ENCODE measurements around the gene NOP53. TPM values are rescaled to one million over a fixed set of nuclear protein-coding genes. Genes with fewer than 3 reads are reported as not detected.
A peak's percentile ranks its signal among the peaks of the same experiment; 100 is the strongest.

Gene NOP53
- total and polyA plus RNA-seq, 9 of the 15 experiments (the other 6 are each of a cell fraction or from before 2014, with no cell fraction given): 6.5 to 274 (median 145) TPM

GRCh38 chr19:47707135-47707925, 38.0 kb upstream of the NOP53 start (continued):
- TF ChIP-seq ZNF384 (IDR thresholded peaks at IDR 0.05; ENCODE audit: low read depth, low read length) (0 out of 2 replicates have a peak, but pooled peaks have one; percentile 23), PRDM10 (IDR thresholded peaks at IDR 0.05; ENCODE audit: partially characterized antibody) (no peak), CCAR2 (IDR thresholded peaks at IDR 0.05; ENCODE audit: low read depth, low read length) (no peak), DIDO1 (tag; IDR thresholded peaks at IDR 0.05; ENCODE audit: low read depth) (no peak), ZNF324 (CRISPR knock-in tag; IDR thresholded peaks at IDR 0.05) (no peak), SRSF7 (optimal IDR thresholded peaks at IDR 0.05; ENCODE audit: low read depth, low read length) (no peak), ZNF23 (CRISPR knock-in tag; IDR thresholded peaks at IDR 0.05) (no peak), BRD9 (IDR thresholded peaks at IDR 0.05; ENCODE audit: low read depth, partially characterized antibody) (no peak), RBM39 (optimal IDR thresholded peaks at IDR 0.05; ENCODE audit: low read depth, low read length) (no peak), SMC3 (conservative IDR thresholded peaks at IDR 0.05; ENCODE audit: insufficient read depth, low read depth, low read length) (peak; percentile 93), NR2C1 (IDR thresholded peaks at IDR 0.05) (no peak), NR2C1 (tag; IDR thresholded peaks at IDR 0.05) (no peak), SNAPC5 (CRISPR knock-in tag; IDR thresholded peaks at IDR 0.05) (no peak), CLOCK (CRISPR knock-in tag; IDR thresholded peaks at IDR 0.05; ENCODE audit: borderline replicate concordance) (no peak)
- TF ChIP-seq, protein P1, sequence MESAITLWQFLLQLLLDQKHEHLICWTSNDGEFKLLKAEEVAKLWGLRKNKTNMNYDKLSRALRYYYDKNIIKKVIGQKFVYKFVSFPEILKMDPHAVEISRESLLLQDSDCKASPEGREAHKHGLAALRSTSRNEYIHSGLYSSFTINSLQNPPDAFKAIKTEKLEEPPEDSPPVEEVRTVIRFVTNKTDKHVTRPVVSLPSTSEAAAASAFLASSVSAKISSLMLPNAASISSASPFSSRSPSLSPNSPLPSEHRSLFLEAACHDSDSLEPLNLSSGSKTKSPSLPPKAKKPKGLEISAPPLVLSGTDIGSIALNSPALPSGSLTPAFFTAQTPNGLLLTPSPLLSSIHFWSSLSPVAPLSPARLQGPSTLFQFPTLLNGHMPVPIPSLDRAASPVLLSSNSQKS (CRISPR knock-in tag; IDR thresholded peaks at IDR 0.05): no peak
- TF ChIP-seq, protein P2, sequence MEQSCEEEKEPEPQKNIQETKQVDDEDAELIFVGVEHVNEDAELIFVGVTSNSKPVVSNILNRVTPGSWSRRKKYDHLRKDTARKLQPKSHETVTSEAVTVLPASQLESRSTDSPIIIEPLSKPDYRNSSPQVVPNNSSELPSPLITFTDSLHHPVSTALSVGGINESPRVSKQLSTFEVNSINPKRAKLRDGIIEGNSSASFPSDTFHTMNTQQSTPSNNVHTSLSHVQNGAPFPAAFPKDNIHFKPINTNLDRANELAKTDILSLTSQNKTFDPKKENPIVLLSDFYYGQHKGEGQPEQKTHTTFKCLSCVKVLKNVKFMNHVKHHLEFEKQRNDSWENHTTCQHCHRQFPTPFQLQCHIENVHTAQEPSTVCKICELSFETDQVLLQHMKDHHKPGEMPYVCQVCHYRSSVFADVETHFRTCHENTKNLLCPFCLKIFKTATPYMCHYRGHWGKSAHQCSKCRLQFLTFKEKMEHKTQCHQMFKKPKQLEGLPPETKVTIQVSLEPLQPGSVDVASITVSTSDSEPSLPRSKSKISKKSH (CRISPR knock-in tag; IDR thresholded peaks at IDR 0.05): no peak
